K562 (cell line): ENCODE measurements around the gene MAP10. TPM values are rescaled to one million over a fixed set of nuclear protein-coding genes. Genes with fewer than 3 reads are reported as not detected.

Source experiments
- ATAC-seq: fragments of 200-7000 bp; cut with Tn5 transposase; 3 replicates; pipeline ENCODE4 v1.9.1; 2020; ENCODE audit warnings: moderate library complexity
- BruUV-seq: library from RNA; stranded (reverse); fragments of 400-500 nt; replicated peaks from 2 replicates; lab custom pipeline; 2021; lab: Mats Ljungman, UMichigan
- CTCF ChIA-PET: fragments of 300-600 bp; formaldehyde crosslinking; extraction: SDS; loops from one replicate; lab custom pipeline; 2021; ENCODE audit warnings: low intra/inter-chr PET ratio; lab: Yijun Ruan, JAX
- POLR2A ChIA-PET: fragments of 300-600, 350-650 bp; sonication (Branson Sonifier 250); formaldehyde crosslinking; extraction: SDS; loops from one replicate; lab custom pipeline; 2021; ENCODE audit warnings: antibody characterized with exemption, inconsistent platforms; lab: Yijun Ruan, JAX
- DNase-seq, 4 experiments: peaks; one replicate each; pipeline versions ENCODE4 v3.0.0 to v3.0.0-alpha.2; 2011 to 2018; ENCODE audit warnings: low spot score in 3 of 4, mixed read lengths in 3 of 4; ENCODE audit errors: extremely low read depth in 1 of 4
- FAIRE-seq: peaks from 2 replicates; lab custom pipeline; 2011; peaks lifted over from hg19 to GRCh38; lab: Jason Lieb, UNC
- H2AFZ ChIP-seq: 2 replicates; pipeline ENCODE4 v1.6.0; 2011; ENCODE audit warnings: low read depth, low read length, control low read depth, inconsistent platforms
- H3K27ac ChIP-seq: fragments of 200-600 bp; 3 replicates; pipeline ENCODE4 v1.8.0; 2011; ENCODE audit warnings: low read depth, mild to moderate bottlenecking, control low read depth, inconsistent platforms, low read length, moderate library complexity, mixed read lengths; ENCODE audit errors: extremely low read depth
- H3K27me3 ChIP-seq, 2 experiments: fragments of 300-600 bp in 1 of 2; 2 replicates in 1 of 2; 3 replicates in 1 of 2; pipeline versions ENCODE4 v1.6.0 to v1.8.0; 2011; ENCODE audit warnings: inconsistent platforms in 2 of 2, low read length in 2 of 2, mild to moderate bottlenecking in 1 of 2, mixed read lengths in 1 of 2, moderate library complexity in 1 of 2; ENCODE audit not compliant: control insufficient read depth in 2 of 2, insufficient read depth in 2 of 2
- H3K36me3 ChIP-seq: fragments of 300-600 bp; 3 replicates; pipeline ENCODE4 v1.8.0; 2011; ENCODE audit warnings: mild to moderate bottlenecking, low read length, inconsistent platforms; ENCODE audit not compliant: control insufficient read depth, insufficient read depth
- H3K4me1 ChIP-seq, 2 experiments: fragments of 200-600 bp in 1 of 2; replicated peaks in 1 of 2; 2 replicates in 1 of 2; 3 replicates in 1 of 2; pipeline versions ENCODE4 v1.5.1 to v1.8.0; 2011; ENCODE audit warnings: inconsistent platforms in 2 of 2, low read length in 2 of 2, mild to moderate bottlenecking in 1 of 2, mixed read lengths in 1 of 2, moderate library complexity in 1 of 2; ENCODE audit not compliant: control insufficient read depth in 2 of 2, insufficient read depth in 2 of 2
- H3K4me2 ChIP-seq: 2 replicates; pipeline ENCODE4 v1.6.1; 2011; ENCODE audit warnings: low read length, control low read depth, inconsistent platforms, mixed read lengths; ENCODE audit not compliant: insufficient read depth
- H3K4me3 ChIP-seq: fragments of 200-600 bp; sonication (generic), shearing (Covaris generic); 2 replicates; pipeline ENCODE4 v1.5.1; 2016; ENCODE audit warnings: control low read depth, inconsistent platforms
- H3K79me2 ChIP-seq: fragments of 200-600 bp; 3 replicates; pipeline ENCODE4 v1.8.0; 2011; ENCODE audit warnings: low read length, inconsistent platforms; ENCODE audit not compliant: control insufficient read depth, insufficient read depth
- H3K9ac ChIP-seq, 2 experiments: 2 replicates each; pipeline versions ENCODE4 v1.6.0 to v1.6.1; 2011; ENCODE audit warnings: low read depth in 2 of 2, low read length in 2 of 2, control low read depth in 1 of 2, inconsistent platforms in 1 of 2, mild to moderate bottlenecking in 1 of 2, mixed read lengths in 1 of 2; ENCODE audit not compliant: insufficient read depth in 1 of 2
- H3K9me1 ChIP-seq: one replicate; pipeline ENCODE4 v1.6.0; 2011; ENCODE audit warnings: inconsistent platforms, mild to moderate bottlenecking, low read length, moderate library complexity; ENCODE audit not compliant: control insufficient read depth, insufficient read depth
- H3K9me3 ChIP-seq: replicated peaks from 2 replicates; pipeline ENCODE4 v1.5.1; 2011; ENCODE audit warnings: low read depth, low read length, inconsistent platforms; ENCODE audit not compliant: control insufficient read depth, insufficient read depth
- H4K20me1 ChIP-seq: replicated peaks from 2 replicates; pipeline ENCODE4 v1.6.1; 2011; ENCODE audit warnings: low read length, inconsistent platforms, mixed read lengths; ENCODE audit not compliant: control insufficient read depth, insufficient read depth
- ATF6 ChIP-seq: sonication (generic); formaldehyde crosslinking; IDR thresholded peaks from 2 replicates; pipeline ENCODE4 v1.4.0; 2020; ENCODE audit warnings: mild to moderate bottlenecking, missing genetic modification reagents
- ELK1 ChIP-seq: sonication (generic); formaldehyde crosslinking; IDR thresholded peaks from 2 replicates; pipeline ENCODE4 v1.8.1; 2022; ENCODE audit warnings: missing genetic modification reagents
- KLF10 ChIP-seq: fragments of 250-450 bp; sonication (Bioruptor Pico); IDR thresholded peaks from 2 replicates; pipeline ENCODE4 v1.6.1; 2021; ENCODE audit warnings: matching md5 sums
- MTA2 ChIP-seq: fragments of 450-650 bp; IDR thresholded peaks from 2 replicates; pipeline ENCODE4 v1.6.1; 2016; ENCODE audit warnings: low read depth
- NCOA4 ChIP-seq: fragments of 450-650 bp; IDR thresholded peaks from 2 replicates; pipeline ENCODE4 v1.6.1; 2018; ENCODE audit warnings: mild to moderate bottlenecking; ENCODE audit not compliant: partially characterized antibody
- PATZ1 ChIP-seq: fragments of 250-450 bp; sonication (Bioruptor Pico); IDR thresholded peaks from 2 replicates; pipeline ENCODE4 v1.5.0; 2020; ENCODE audit warnings: mild to moderate bottlenecking, borderline replicate concordance
- RFX5 ChIP-seq: IDR thresholded peaks from 2 replicates; pipeline ENCODE4 v1.6.1; 2011; ENCODE audit warnings: low read depth, mild to moderate bottlenecking, improper control_type of control experiment, low read length
- ZNF140 ChIP-seq: fragments of 250-450 bp; sonication (Bioruptor Pico); IDR thresholded peaks from 2 replicates; pipeline ENCODE4 v1.8.0; 2021; ENCODE audit warnings: moderate library complexity, mild to moderate bottlenecking, inconsistent platforms
- WGBS: fragments of 100-300 bp; shearing (Covaris generic); methylation state at CpG from one replicate; pipeline ENCODE4 v1.1.6; 2016; ENCODE audit warnings: low coverage, mixed read lengths; ENCODE audit not compliant: insufficient coverage; ENCODE audit errors: missing lambda C conversion rate; 5-methylcytosine and 5-hydroxymethylcytosine counted together
- in situ Hi-C: fragments of 300-500 bp; cut with MboI; formaldehyde crosslinking; loops from 4 replicates; pipeline ENCODE4 v1.15.0; 2018; ENCODE audit warnings: inconsistent platforms, mixed read lengths
- intact Hi-C: fragments of 100-400 bp; cut with micrococcal nuclease; formaldehyde crosslinking; loops from 2 replicates; pipeline ENCODE4 v1.14.2; 2022
- polyA plus RNA-seq, 8 experiments: library from polyadenylated mRNA; depleted of rRNA in 4 of 8; stranded (reverse) in 5 of 8; unstranded in 3 of 8; fragments of >200 nt; fragmentation: Nextera tagmentation in 2 of 8; fragmentation: Illumina TruSeq in 1 of 8; extraction: Ambion mirVana in 2 of 8; extraction: Trizol in 1 of 8; gene quantifications; 2 replicates each; pipeline versions ENCODE4 v1.2.1 to v1.2.3, GENCODE V29; 2011 to 2014; ENCODE audit warnings: inconsistent platforms in 1 of 8, missing spikeins in 1 of 8
- total RNA-seq, 7 experiments: library from RNA; depleted of rRNA in 6 of 7; stranded (reverse); fragments of >200 nt in 6 of 7; fragmentation: Illumina TruSeq in 2 of 7; extraction: Trizol in 2 of 7; gene quantifications; 2 replicates each; pipeline versions ENCODE4 v1.2.1 to v1.2.3, GENCODE V29; 2011 to 2021; ENCODE audit warnings: low replicate concordance in 1 of 7
- TF ChIP-seq, protein P1 (sequence below): sonication (generic); formaldehyde crosslinking; IDR thresholded peaks from 2 replicates; pipeline ENCODE4 v1.8.0; 2022; ENCODE audit warnings: mild to moderate bottlenecking, missing genetic modification reagents, borderline replicate concordance

MAP10 gene
- total and polyA plus RNA-seq, 9 of the 15 experiments (the other 6 are each of a cell fraction or from before 2014, with no cell fraction given) = 0.11 to 0.98 (median 0.69) TPM

DNA sequence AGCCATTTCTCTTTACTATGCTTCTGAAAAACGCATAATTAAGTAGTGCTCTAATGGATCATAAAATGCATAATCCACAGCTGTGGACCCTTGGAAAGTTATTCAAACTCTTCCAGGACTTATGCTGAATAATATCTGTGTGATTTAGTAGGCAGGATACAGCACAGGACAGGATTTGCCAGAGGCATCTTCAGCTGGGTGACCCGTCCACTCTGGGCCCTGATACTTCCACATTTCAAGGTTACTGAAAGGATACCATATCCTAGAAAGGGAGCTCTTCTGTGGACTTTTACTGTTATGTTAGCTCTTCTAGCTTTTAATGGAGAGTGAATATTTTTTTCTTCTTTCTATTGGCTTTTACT is 49.6 kb downstream of the MAP10 start:
- H4K20me1 ChIP-seq = no peaks in the 10 kb centered on the region
- in situ Hi-C loops = no loop called here
- POLR2A ChIA-PET = interaction anchor here (0.6 to 1.9 kb wide), 5 partner anchors 11 to 356 kb away, joined by 3 to 5 read pairs (median 3); no protein-coding TSS in a partner anchor
- no peaks in the 10 kb centered on the region for H3K4me1 ChIP-seq
- no peak for ATAC-seq
- TF ChIP-seq PATZ1 = no peak
- TF ChIP-seq KLF10 (CRISPR knock-in tag) = no peak
- no peak for TF ChIP-seq ZNF140 (CRISPR knock-in tag)
- no peak for TF ChIP-seq RFX5
- TF ChIP-seq ATF6 (CRISPR knock-in tag) = no peak
- TF ChIP-seq, protein P1, sequence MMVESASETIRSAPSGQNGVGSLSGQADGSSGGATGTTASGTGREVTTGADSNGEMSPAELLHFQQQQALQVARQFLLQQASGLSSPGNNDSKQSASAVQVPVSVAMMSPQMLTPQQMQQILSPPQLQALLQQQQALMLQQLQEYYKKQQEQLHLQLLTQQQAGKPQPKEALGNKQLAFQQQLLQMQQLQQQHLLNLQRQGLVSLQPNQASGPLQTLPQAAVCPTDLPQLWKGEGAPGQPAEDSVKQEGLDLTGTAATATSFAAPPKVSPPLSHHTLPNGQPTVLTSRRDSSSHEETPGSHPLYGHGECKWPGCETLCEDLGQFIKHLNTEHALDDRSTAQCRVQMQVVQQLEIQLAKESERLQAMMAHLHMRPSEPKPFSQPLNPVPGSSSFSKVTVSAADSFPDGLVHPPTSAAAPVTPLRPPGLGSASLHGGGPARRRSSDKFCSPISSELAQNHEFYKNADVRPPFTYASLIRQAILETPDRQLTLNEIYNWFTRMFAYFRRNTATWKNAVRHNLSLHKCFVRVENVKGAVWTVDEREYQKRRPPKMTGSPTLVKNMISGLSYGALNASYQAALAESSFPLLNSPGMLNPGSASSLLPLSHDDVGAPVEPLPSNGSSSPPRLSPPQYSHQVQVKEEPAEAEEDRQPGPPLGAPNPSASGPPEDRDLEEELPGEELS = no peak
- no peak for TF ChIP-seq ELK1
- TF ChIP-seq MTA2 = no peak
- no peak for TF ChIP-seq NCOA4
- no peaks in the 10 kb centered on the region for H3K9me3 ChIP-seq
- no peaks in the 10 kb centered on the region for H3K79me2 ChIP-seq
- 0% methylated on average over 2 of the region's 2 CpGs for WGBS
- H3K27me3 ChIP-seq = no peaks in the 10 kb centered on the region
- H3K9me1 ChIP-seq = no peaks in the 10 kb centered on the region
- H3K4me2 ChIP-seq = no peak overlapping the region
- H2AFZ ChIP-seq = no peak overlapping the region
- no peak overlapping the region for H3K4me3 ChIP-seq
- DNase-seq = no peak
- BruUV-seq = no TSS peak
- no peak overlapping the region for H3K27ac ChIP-seq
- H3K36me3 ChIP-seq = no peaks in the 10 kb centered on the region
- no peak for FAIRE-seq
- CTCF ChIA-PET = no interaction called here
- H3K9ac ChIP-seq = no peak overlapping the region
- intact Hi-C loops = loop anchor here (5.0 kb wide), 1 partner anchor 52 kb away; no protein-coding TSS in a partner anchor
